ENCODE measurements around the gene CCDC171.

GRCh38 chr9:15936306-15936921, 383.6 kb downstream of the CCDC171 start:
- no peak for TF ChIP-seq EZH2 (IDR thresholded peaks at IDR 0.05; ENCODE audit: low read depth)
- TF ChIP-seq CTCF (conservative IDR thresholded peaks at IDR 0.05), result no peak

All from PC-9 (cell line).